SK-N-MC (cell line): ENCODE data around the gene GPNMB.

ENCODE experiments used
- DNase-seq: peaks from one replicate; pipeline ENCODE4 v3.0.0-alpha.2; 2011; ENCODE audit warnings: low read depth, low spot score
- H3K27ac ChIP-seq: fragments of 200-600 bp; sonication (generic); 2 replicates; pipeline ENCODE4 v1.5.1; 2016; ENCODE audit warnings: mixed run types
- H3K36me3 ChIP-seq: fragments of 200-600 bp; sonication (generic); 2 replicates; pipeline ENCODE4 v1.6.1; 2017; ENCODE audit warnings: antibody characterized with exemption, low read length, mixed read lengths; ENCODE audit not compliant: insufficient read depth
- H3K4me3 ChIP-seq: fragments of 200-600 bp; sonication (generic); 2 replicates; pipeline ENCODE4 v1.5.1; 2016
- H3K9ac ChIP-seq: fragments of 200-600 bp; sonication (generic); 2 replicates; pipeline ENCODE4 v1.8.0; 2017; ENCODE audit warnings: mixed run types, mixed read lengths; ENCODE audit not compliant: insufficient read length
- H3K9me3 ChIP-seq: fragments of 200-600 bp; sonication (generic); 2 replicates; pipeline ENCODE4 v1.6.1; 2017; ENCODE audit warnings: low read depth, mild to moderate bottlenecking, antibody characterized with exemption, low read length, moderate library complexity, mixed read lengths
- EZH2 ChIP-seq: fragments of 200-600 bp; sonication (generic); IDR thresholded peaks from one replicate; pipeline ENCODE4 v1.6.1; 2017; ENCODE audit warnings: antibody characterized with exemption
- FOXP2 ChIP-seq: optimal IDR thresholded peaks from 2 replicates; pipeline ENCODE3; 2011; ENCODE audit warnings: mild to moderate bottlenecking, moderate library complexity; ENCODE audit not compliant: insufficient read depth; ENCODE audit errors: extremely low read length, control extremely low read depth
- POLR2AphosphoS5 ChIP-seq: IDR thresholded peaks from 2 replicates; pipeline ENCODE4 v1.6.1; 2012; ENCODE audit warnings: mild to moderate bottlenecking, low read depth, low read length, borderline replicate concordance

The GPNMB gene

DNA sequence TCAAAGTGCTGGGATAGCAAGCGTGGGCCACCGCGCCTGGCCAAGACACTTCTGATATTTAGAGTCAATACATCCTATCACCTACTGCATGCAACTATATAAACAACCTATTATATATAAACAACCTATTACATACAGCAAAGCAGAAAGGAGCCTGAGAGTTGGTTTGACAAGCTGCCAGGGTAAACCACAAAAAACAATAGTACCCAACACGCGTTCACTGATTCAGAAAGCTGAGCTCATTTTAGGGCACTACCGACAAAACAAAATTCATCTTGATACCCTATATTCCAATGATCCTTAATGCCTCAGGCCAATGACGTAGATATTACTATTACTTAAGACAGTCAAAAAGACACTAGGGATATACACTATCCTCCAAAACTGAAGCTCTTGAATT is 68.8 kb downstream of the GPNMB start:
- H3K36me3 ChIP-seq: peaks cover 92% of the 10 kb centered on the region
- H3K9me3 ChIP-seq: no peaks in the 10 kb centered on the region
- no peak overlapping the region for H3K9ac ChIP-seq
- no peak for TF ChIP-seq POLR2AphosphoS5
- TF ChIP-seq FOXP2: no peak
- no peak for TF ChIP-seq EZH2
- no peak for DNase-seq
- no peak overlapping the region for H3K4me3 ChIP-seq
- no peak overlapping the region; the same call in 1 of the 2 replicates for H3K27ac ChIP-seq
